HepG2 (cell line): ENCODE results near the gene RIMBP2. TPM values are rescaled to one million over a fixed set of nuclear protein-coding genes. Genes with fewer than 3 reads are reported as not detected.

Source experiments
- FOXM1 ChIP-seq: sonication (generic); formaldehyde crosslinking; IDR thresholded peaks from 2 replicates; pipeline ENCODE4 v1.5.0; 2020; ENCODE audit warnings: missing genetic modification reagents
- HMG20B ChIP-seq: conservative IDR thresholded peaks from 2 replicates; pipeline ENCODE4 v1.6.1; 2016; ENCODE audit warnings: missing genetic modification reagents, missing compliant biosample characterization
- MLLT10 ChIP-seq: sonication (generic); formaldehyde crosslinking; IDR thresholded peaks from 2 replicates; pipeline ENCODE4 v1.4.0; 2020; ENCODE audit warnings: missing genetic modification reagents
- POLR2A ChIP-seq, 2 experiments: IDR thresholded peaks; 2 replicates each; pipeline ENCODE4 v1.6.1; 2011; ENCODE audit warnings: low read depth in 2 of 2, low read length in 2 of 2, mild to moderate bottlenecking in 1 of 2, moderate library complexity in 1 of 2; ENCODE audit not compliant: insufficient read depth in 1 of 2
- RXRA ChIP-seq: sonication (generic); formaldehyde crosslinking; IDR thresholded peaks from 2 replicates; pipeline ENCODE4 v1.5.1; 2020; ENCODE audit warnings: missing genetic modification reagents
- TRIM24 ChIP-seq: sonication (generic); formaldehyde crosslinking; IDR thresholded peaks from 2 replicates; pipeline ENCODE4 v1.8.0; 2022; ENCODE audit warnings: mild to moderate bottlenecking, missing genetic modification reagents
- ZBTB38 ChIP-seq: sonication (generic); formaldehyde crosslinking; IDR thresholded peaks from 2 replicates; pipeline ENCODE4 v1.5.1; 2020; ENCODE audit warnings: mild to moderate bottlenecking, missing genetic modification reagents
- ZNF354B ChIP-seq: sonication (generic); formaldehyde crosslinking; IDR thresholded peaks from 2 replicates; pipeline ENCODE4 v1.8.0; 2022; ENCODE audit warnings: mild to moderate bottlenecking, missing genetic modification reagents
- ZSCAN31 ChIP-seq: sonication (generic); formaldehyde crosslinking; IDR thresholded peaks from 2 replicates; pipeline ENCODE4 v1.5.0; 2020; ENCODE audit warnings: low read depth, mild to moderate bottlenecking, missing genetic modification reagents
- polyA plus RNA-seq, 8 experiments: library from polyadenylated mRNA; depleted of rRNA in 3 of 8; stranded (reverse) in 7 of 8; unstranded in 1 of 8; fragments of >200 nt; fragmentation: Illumina TruSeq in 4 of 8; extraction: Trizol in 4 of 8; gene quantifications; 2 replicates each; pipeline versions ENCODE4 v1.2.1 to v1.2.3, GENCODE V29; 2011 to 2016; ENCODE audit warnings: low read depth in 4 of 8, missing spikeins in 1 of 8, mixed read lengths in 1 of 8; ENCODE audit not compliant: insufficient read depth in 1 of 8
- total RNA-seq, 5 experiments: library from RNA; depleted of rRNA; stranded (reverse); fragments of >200 nt; fragmentation: Illumina TruSeq; extraction: Trizol; gene quantifications; 2 replicates each; pipeline ENCODE4 v1.2.3, GENCODE V29; 2016; ENCODE audit warnings: low read depth in 1 of 5
- TF ChIP-seq, protein P1 (sequence below): sonication (generic); formaldehyde crosslinking; IDR thresholded peaks from 2 replicates; pipeline ENCODE4 v1.4.0; 2020; ENCODE audit warnings: mild to moderate bottlenecking, missing genetic modification reagents
- TF ChIP-seq, protein P2 (sequence below): IDR thresholded peaks from 2 replicates; pipeline ENCODE4 v1.6.1; 2016; ENCODE audit warnings: missing genetic modification reagents, missing compliant biosample characterization
- TF ChIP-seq, protein P3 (sequence below): IDR thresholded peaks from 2 replicates; pipeline ENCODE4 v1.6.1; 2016; ENCODE audit warnings: low read depth, control low read depth
- TF ChIP-seq, protein P4 (sequence below): IDR thresholded peaks from 2 replicates; pipeline ENCODE4 v1.6.1; 2012; ENCODE audit warnings: low read length, improper control_type of control experiment

RIMBP2 gene
- total and polyA plus RNA-seq, 2 of the 13 experiments (the other 11 are each of a cell fraction or from before 2014, with no cell fraction given): 0.03 TPM; not detected in 1

DNA sequence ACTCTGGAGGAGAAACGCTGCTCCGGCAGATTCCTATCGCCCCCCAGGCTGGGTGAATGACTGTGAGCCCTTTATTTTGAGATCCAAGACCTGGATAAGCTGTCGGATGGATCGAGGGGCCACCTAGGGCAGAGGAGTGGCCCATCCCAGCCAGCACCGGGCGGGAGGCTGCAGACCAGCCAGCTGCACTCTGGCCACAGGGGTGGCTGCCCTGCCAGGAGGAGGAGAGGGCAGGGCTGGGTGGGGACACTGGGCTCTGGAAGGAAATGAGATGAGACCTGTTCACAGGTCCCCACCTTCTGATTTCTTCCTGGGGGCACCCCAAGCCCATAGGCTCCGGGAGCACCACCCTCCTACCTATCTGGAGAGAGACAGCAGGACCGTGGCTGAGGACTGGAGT is 238.4 kb downstream of the RIMBP2 start (continued):
- TF ChIP-seq, protein P1, sequence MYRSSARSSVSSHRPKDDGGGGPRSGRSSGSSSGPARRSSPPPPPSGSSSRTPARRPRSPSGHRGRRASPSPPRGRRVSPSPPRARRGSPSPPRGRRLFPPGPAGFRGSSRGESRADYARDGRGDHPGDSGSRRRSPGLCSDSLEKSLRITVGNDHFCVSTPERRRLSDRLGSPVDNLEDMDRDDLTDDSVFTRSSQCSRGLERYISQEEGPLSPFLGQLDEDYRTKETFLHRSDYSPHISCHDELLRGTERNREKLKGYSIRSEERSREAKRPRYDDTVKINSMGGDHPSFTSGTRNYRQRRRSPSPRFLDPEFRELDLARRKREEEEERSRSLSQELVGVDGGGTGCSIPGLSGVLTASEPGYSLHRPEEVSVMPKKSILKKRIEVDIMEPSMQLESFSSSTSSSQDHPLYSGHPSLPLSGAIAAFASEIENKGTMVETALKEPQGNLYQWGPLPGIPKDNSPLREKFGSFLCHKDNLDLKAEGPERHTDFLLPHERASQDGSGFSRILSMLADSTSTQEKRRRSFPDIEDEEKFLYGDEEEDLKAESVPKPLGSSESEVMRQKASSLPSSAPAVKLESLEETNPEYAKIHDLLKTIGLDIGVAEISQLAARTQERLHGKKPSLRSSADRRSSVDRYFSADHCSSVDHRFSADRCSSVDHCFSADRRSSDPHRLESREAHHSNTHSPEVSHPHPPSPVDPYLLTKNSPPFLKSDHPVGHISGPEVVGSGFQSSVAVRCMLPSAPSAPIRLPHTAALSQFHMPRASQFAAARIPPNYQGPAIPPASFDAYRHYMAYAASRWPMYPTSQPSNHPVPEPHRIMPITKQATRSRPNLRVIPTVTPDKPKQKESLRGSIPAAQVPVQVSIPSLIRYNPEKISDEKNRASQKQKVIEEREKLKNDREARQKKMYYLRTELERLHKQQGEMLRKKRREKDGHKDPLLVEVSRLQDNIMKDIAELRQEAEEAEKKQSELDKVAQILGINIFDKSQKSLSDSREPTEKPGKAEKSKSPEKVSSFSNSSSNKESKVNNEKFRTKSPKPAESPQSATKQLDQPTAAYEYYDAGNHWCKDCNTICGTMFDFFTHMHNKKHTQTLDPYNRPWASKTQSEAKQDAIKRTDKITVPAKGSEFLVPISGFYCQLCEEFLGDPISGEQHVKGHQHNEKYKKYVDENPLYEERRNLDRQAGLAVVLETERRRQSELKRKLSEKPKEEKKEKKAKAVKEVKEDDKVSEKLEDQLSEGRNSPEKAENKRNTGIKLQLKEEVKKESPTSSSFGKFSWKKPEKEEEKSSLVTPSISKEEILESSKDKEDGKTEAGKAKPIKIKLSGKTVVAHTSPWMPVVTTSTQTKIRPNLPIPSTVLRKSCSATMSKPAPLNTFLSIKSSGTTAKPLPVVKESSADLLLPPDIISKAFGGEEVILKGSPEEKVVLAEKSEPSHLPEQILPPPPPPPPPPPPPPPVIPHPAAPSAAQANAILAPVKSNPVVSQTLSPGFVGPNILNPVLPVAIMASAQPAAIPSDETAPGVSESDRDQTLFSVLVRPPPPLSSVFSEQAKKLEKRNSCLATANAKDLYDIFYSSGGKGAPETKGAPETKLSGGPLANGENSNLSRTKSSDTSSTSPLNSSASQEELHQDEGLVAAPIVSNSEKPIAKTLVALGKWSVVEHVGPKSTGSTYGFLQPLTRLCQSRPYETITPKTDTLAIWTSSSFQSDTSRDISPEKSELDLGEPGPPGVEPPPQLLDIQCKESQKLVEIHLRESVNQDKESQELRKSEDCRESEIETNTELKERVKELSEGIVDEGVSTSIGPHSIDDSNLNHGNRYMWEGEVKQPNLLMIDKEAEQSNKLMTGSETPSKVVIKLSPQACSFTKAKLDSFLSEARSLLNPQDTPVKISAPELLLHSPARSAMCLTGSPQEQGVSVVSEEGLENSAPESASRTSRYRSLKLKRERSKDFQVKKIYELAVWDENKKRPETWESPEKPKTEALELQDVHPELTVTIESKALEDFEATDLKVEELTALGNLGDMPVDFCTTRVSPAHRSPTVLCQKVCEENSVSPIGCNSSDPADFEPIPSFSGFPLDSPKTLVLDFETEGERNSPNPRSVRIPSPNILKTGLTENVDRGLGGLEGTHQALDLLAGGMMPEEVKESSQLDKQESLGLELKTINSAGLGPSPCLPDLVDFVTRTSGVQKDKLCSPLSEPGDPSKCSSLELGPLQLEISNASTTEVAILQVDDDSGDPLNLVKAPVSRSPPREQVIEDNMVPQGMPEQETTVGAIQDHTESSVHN: no peak
- TF ChIP-seq ZNF354B: no peak
- TF ChIP-seq ZBTB38 (CRISPR knock-in tag): no peak
- TF ChIP-seq FOXM1 (CRISPR knock-in tag): no peak
- TF ChIP-seq, protein P2, sequence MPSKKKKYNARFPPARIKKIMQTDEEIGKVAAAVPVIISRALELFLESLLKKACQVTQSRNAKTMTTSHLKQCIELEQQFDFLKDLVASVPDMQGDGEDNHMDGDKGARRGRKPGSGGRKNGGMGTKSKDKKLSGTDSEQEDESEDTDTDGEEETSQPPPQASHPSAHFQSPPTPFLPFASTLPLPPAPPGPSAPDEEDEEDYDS (CRISPR knock-in tag): no peak
- TF ChIP-seq, protein P3, sequence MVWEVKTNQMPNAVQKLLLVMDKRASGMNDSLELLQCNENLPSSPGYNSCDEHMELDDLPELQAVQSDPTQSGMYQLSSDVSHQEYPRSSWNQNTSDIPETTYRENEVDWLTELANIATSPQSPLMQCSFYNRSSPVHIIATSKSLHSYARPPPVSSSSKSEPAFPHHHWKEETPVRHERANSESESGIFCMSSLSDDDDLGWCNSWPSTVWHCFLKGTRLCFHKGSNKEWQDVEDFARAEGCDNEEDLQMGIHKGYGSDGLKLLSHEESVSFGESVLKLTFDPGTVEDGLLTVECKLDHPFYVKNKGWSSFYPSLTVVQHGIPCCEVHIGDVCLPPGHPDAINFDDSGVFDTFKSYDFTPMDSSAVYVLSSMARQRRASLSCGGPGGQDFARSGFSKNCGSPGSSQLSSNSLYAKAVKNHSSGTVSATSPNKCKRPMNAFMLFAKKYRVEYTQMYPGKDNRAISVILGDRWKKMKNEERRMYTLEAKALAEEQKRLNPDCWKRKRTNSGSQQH (CRISPR knock-in tag): no peak
- TF ChIP-seq POLR2A (IDR thresholded peaks at IDR 0.05; ENCODE audit: insufficient read depth in 1 of 2, low read depth in 2 of 2, low read length in 2 of 2): no peak
- no peak for TF ChIP-seq RXRA
- TF ChIP-seq TRIM24 (CRISPR knock-in tag): no peak
- TF ChIP-seq, protein P4, sequence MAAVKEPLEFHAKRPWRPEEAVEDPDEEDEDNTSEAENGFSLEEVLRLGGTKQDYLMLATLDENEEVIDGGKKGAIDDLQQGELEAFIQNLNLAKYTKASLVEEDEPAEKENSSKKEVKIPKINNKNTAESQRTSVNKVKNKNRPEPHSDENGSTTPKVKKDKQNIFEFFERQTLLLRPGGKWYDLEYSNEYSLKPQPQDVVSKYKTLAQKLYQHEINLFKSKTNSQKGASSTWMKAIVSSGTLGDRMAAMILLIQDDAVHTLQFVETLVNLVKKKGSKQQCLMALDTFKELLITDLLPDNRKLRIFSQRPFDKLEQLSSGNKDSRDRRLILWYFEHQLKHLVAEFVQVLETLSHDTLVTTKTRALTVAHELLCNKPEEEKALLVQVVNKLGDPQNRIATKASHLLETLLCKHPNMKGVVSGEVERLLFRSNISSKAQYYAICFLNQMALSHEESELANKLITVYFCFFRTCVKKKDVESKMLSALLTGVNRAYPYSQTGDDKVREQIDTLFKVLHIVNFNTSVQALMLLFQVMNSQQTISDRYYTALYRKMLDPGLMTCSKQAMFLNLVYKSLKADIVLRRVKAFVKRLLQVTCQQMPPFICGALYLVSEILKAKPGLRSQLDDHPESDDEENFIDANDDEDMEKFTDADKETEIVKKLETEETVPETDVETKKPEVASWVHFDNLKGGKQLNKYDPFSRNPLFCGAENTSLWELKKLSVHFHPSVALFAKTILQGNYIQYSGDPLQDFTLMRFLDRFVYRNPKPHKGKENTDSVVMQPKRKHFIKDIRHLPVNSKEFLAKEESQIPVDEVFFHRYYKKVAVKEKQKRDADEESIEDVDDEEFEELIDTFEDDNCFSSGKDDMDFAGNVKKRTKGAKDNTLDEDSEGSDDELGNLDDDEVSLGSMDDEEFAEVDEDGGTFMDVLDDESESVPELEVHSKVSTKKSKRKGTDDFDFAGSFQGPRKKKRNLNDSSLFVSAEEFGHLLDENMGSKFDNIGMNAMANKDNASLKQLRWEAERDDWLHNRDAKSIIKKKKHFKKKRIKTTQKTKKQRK: no peak
- TF ChIP-seq ZSCAN31 (CRISPR knock-in tag): no peak
- TF ChIP-seq MLLT10 (CRISPR knock-in tag): no peak
- no peak for TF ChIP-seq HMG20B (CRISPR knock-in tag)
